Measurements from ENCODE around the gene ASB3. TPM values are rescaled to one million over a fixed set of nuclear protein-coding genes. Genes with fewer than 3 reads are reported as not detected.

Gene ASB3
- total RNA-seq, 1 donor from 2014 or later: 11.4 TPM

GRCh38 chr2:53802617-53803151 is 15.9 kb upstream of the ASB3 start:
- Histone ChIP-seq H3K4me1 (peaks cover 9% of the 10 kb centered on the region), H3K27me3 (ENCODE audit: low read depth) (no peaks in the 10 kb centered on the region), H3K9me3 (replicated peaks) (no peaks in the 10 kb centered on the region), H3K36me3 (peaks cover 98% of the 10 kb centered on the region), H3K27ac (replicated peaks) (no peak overlapping the region), H3K4me3 (no peak overlapping the region)
- TF ChIP-seq CTCF (IDR thresholded peaks at IDR 0.05; ENCODE audit: borderline replicate concordance): no peak
- no peak for DNase-seq
- intact Hi-C loops (cut with micrococcal nuclease): no loop called here

GRCh38 chr2:53801547-53801946 is 14.8 kb upstream of the ASB3 start:
- H3K27ac ChIP-seq (replicated peaks): no peak overlapping the region
- TF ChIP-seq CTCF (IDR thresholded peaks at IDR 0.05; ENCODE audit: borderline replicate concordance): no peak
- peaks cover 96% of the 10 kb centered on the region for H3K36me3 ChIP-seq
- H3K4me1 ChIP-seq: peaks cover 9% of the 10 kb centered on the region
- intact Hi-C loops (cut with micrococcal nuclease): no loop called here
- no peaks in the 10 kb centered on the region for H3K9me3 ChIP-seq (replicated peaks)
- no peak for DNase-seq
- H3K27me3 ChIP-seq (ENCODE audit: low read depth): no peaks in the 10 kb centered on the region
- H3K4me3 ChIP-seq: no peak overlapping the region

GRCh38 chr2:53793821-53794220 is 7.1 kb upstream of the ASB3 start:
- intact Hi-C loops (cut with micrococcal nuclease): no loop called here
- DNase-seq: no peak
- Histone ChIP-seq H3K27me3 (ENCODE audit: low read depth) (no peaks in the 10 kb centered on the region), H3K27ac (replicated peaks) (no peak overlapping the region), H3K36me3 (peaks cover 46% of the 10 kb centered on the region), H3K4me3 (no peak overlapping the region), H3K4me1 (peaks cover 15% of the 10 kb centered on the region), H3K9me3 (replicated peaks) (no peaks in the 10 kb centered on the region)
- TF ChIP-seq CTCF (IDR thresholded peaks at IDR 0.05; ENCODE audit: borderline replicate concordance): no peak

- no peaks in the 10 kb centered on the region for H3K9me3 ChIP-seq (replicated peaks)
- intact Hi-C loops (cut with micrococcal nuclease): no loop called here
- no peak overlapping the region for H3K27ac ChIP-seq (replicated peaks)
- no peak for TF ChIP-seq CTCF (IDR thresholded peaks at IDR 0.05; ENCODE audit: borderline replicate concordance)
- no peak overlapping the region for H3K4me3 ChIP-seq
- DNase-seq: no peak
- peaks cover 40% of the 10 kb centered on the region for H3K36me3 ChIP-seq
- H3K4me1 ChIP-seq: peaks cover 21% of the 10 kb centered on the region
- H3K27me3 ChIP-seq (ENCODE audit: low read depth): no peaks in the 10 kb centered on the region
Measured at GRCh38 chr2:53793261-53793660, 6.5 kb upstream of the ASB3 start.

DNA sequence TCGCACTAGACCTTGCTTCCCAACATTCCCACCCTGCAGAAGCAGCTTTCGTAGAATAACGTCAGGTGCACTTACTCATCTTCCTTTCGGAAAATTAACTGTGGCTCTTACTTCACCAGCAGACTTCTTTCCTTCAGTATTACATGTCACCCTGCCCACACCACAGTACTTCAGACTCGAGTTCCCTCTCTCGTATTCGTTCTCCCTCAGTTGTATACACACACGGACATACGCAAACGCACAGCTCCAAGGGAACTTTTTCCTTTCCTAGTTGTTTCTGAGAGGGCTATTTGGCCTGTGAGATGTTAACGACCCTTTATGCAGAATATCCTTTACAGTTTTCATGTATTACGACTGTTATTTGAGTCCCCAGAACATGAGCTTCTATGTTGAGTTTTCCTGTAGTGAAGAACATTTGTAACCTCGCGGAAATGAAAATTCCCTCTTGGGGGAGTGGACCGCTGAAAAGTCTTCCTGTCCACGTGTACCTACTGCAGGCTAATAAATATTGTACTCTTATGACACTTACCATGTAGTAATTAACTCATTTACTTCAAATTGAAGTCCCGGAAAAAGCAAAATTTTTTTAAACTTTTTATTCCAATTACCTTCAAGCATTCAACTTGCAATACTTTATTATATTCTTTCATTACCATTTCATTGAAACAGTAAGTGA is 999 bp upstream of the ASB3 start:
- intact Hi-C loops (cut with micrococcal nuclease): no loop called here
- Histone ChIP-seq H3K27ac (replicated peaks) (peak overlapping the region; percentile 87), H3K36me3 (peaks cover under 1% of the 10 kb centered on the region), H3K27me3 (ENCODE audit: low read depth) (no peaks in the 10 kb centered on the region), H3K4me1 (peaks cover 69% of the 10 kb centered on the region), H3K9me3 (replicated peaks) (no peaks in the 10 kb centered on the region), H3K4me3 (peak overlapping the region; percentile 92)
- DNase-seq: no peak
- no peak for TF ChIP-seq CTCF (IDR thresholded peaks at IDR 0.05; ENCODE audit: borderline replicate concordance)
